OCI-LY7 (cell line): ENCODE measurements around the gene ACD. TPM values are rescaled to one million over a fixed set of nuclear protein-coding genes. Genes with fewer than 3 reads are reported as not detected.

ENCODE experiments used
- BruUV-seq: library from RNA; stranded (reverse); fragments of 400-500 nt; replicated peaks from 2 replicates; lab custom pipeline; 2021; lab: Mats Ljungman, UMichigan
- CTCF ChIA-PET: fragments of 300-600 bp; sonication (Branson Sonifier 250); formaldehyde crosslinking; loops from one replicate; lab custom pipeline; 2022; ENCODE audit warnings: antibody characterized with exemption; ENCODE audit not compliant: unreplicated experiment; lab: Charles Lee
- POLR2A ChIA-PET: fragments of 300-600 bp; sonication (Branson Sonifier 250); formaldehyde crosslinking; loops from one replicate; lab custom pipeline; 2022; ENCODE audit warnings: antibody characterized with exemption; lab: Charles Lee
- DNase-seq: peaks from one replicate; pipeline ENCODE4 v3.0.0-alpha.2; 2015; ENCODE audit warnings: low spot score
- H2AFZ ChIP-seq: fragments of 200-600 bp; sonication (generic), shearing (Covaris generic); 2 replicates; pipeline ENCODE4 v1.6.1; 2014; ENCODE audit warnings: mild to moderate bottlenecking, antibody characterized with exemption, low read length, moderate library complexity
- H3K27ac ChIP-seq: fragments of 200-600 bp; sonication (generic); 2 replicates; pipeline ENCODE4 v1.5.1; 2014; ENCODE audit warnings: mixed run types, low read depth, mild to moderate bottlenecking, moderate library complexity, low read length, inconsistent platforms; ENCODE audit not compliant: poor library complexity, severe bottlenecking
- H3K36me3 ChIP-seq: fragments of 200-600 bp; sonication (generic); 2 replicates; pipeline ENCODE4 v1.6.1; 2014; ENCODE audit warnings: mild to moderate bottlenecking, antibody characterized with exemption, low read length, moderate library complexity, mixed read lengths; ENCODE audit not compliant: insufficient read depth
- H3K4me1 ChIP-seq: fragments of 200-600 bp; sonication (generic); 2 replicates; pipeline ENCODE4 v1.5.1; 2014; ENCODE audit warnings: mild to moderate bottlenecking, low read length; ENCODE audit not compliant: insufficient read depth, poor library complexity, severe bottlenecking
- H3K4me2 ChIP-seq: fragments of 200-600 bp; sonication (generic); 2 replicates; pipeline ENCODE4 v1.6.1; 2014; ENCODE audit warnings: mild to moderate bottlenecking, low read length
- H3K4me3 ChIP-seq: fragments of 200-600 bp; sonication (generic); 2 replicates; pipeline ENCODE4 v1.5.1; 2014; ENCODE audit warnings: mild to moderate bottlenecking, low read depth, low read length; ENCODE audit not compliant: poor library complexity, severe bottlenecking
- H3K79me2 ChIP-seq: fragments of 200-600 bp; sonication (generic); 2 replicates; pipeline ENCODE4 v1.6.1; 2016; ENCODE audit warnings: low read depth, mild to moderate bottlenecking, low read length, moderate library complexity, mixed read lengths; ENCODE audit not compliant: insufficient read depth
- H3K9me2 ChIP-seq: fragments of 200-600 bp; sonication (generic); 2 replicates; pipeline ENCODE4 v1.6.1; 2016; ENCODE audit warnings: mild to moderate bottlenecking, low read length, mixed read lengths; ENCODE audit not compliant: insufficient read depth
- H3K9me3 ChIP-seq: fragments of 200-600 bp; sonication (generic); 2 replicates; pipeline ENCODE4 v1.6.1; 2014; ENCODE audit warnings: mild to moderate bottlenecking, mixed run types, low read length, mixed read lengths
- H4K20me1 ChIP-seq: fragments of 200-600 bp; sonication (generic); 2 replicates; pipeline ENCODE4 v1.6.1; 2014; ENCODE audit warnings: mild to moderate bottlenecking, antibody characterized with exemption, low read length, moderate library complexity, mixed read lengths; ENCODE audit not compliant: insufficient read depth
- CTCF ChIP-seq: fragments of 200-600 bp; sonication (generic); conservative IDR thresholded peaks from 2 replicates; pipeline ENCODE4 v1.5.1; 2014; ENCODE audit warnings: mild to moderate bottlenecking, antibody characterized with exemption, low read length, moderate library complexity, mixed read lengths
- EZH2phosphoT487 ChIP-seq: fragments of 200-600 bp; sonication (generic); IDR thresholded peaks from 2 replicates; pipeline ENCODE4 v1.6.1; 2018; ENCODE audit warnings: low read depth, borderline replicate concordance, mild to moderate bottlenecking, mixed run types, antibody characterized with exemption, low read length, moderate library complexity, mixed read lengths
- intact Hi-C: fragments of 100-400 bp; cut with micrococcal nuclease; formaldehyde crosslinking; loops from one replicate; pipeline ENCODE4 v1.10.0; 2022; ENCODE audit not compliant: unreplicated experiment
- total RNA-seq, 2 experiments: library from RNA; depleted of rRNA in 1 of 2; stranded (reverse); fragments of >200 nt in 1 of 2; shearing (Covaris generic) in 1 of 2; gene quantifications; 2 replicates each; pipeline ENCODE4 v1.2.3, GENCODE V29; 2014 to 2022

ACD gene
- total RNA-seq, 2 experiments from 2014 or later, result 33.7 to 45.4 TPM

- Histone ChIP-seq H3K9me3 (no peaks in the 10 kb centered on the region), H3K27ac (no peak overlapping the region), H2AFZ (no peak overlapping the region), H3K9me2 (no peaks in the 10 kb centered on the region), H4K20me1 (no peaks in the 10 kb centered on the region), H3K4me3 (no peak overlapping the region), H3K79me2 (no peaks in the 10 kb centered on the region), H3K36me3 (peaks cover 4% of the 10 kb centered on the region; the same call in 1 of the 2 replicates), H3K4me2 (no peak overlapping the region), H3K4me1 (no peaks in the 10 kb centered on the region)
- DNase-seq, result no peak
- no TSS peak for BruUV-seq
- ChIA-PET CTCF (no interaction called here), POLR2A (interaction anchor here (0.7 kb wide), 3 partner anchors 57 to 258 kb away, joined by 3 to 7 read pairs (median 6); no protein-coding TSS in a partner anchor)
- TF ChIP-seq CTCF, result no peak
- TF ChIP-seq EZH2phosphoT487, result no peak
- intact Hi-C loops, result loop anchor here (10.0 kb wide), 1 partner anchor 366 kb away; no protein-coding TSS in a partner anchor
Measured at GRCh38 chr16:67678354-67679023, 18.4 kb upstream of the ACD start.

GRCh38 chr16:67677712-67678111, 17.7 kb upstream of the ACD start:
- H3K4me2 ChIP-seq, result no peak overlapping the region
- no peaks in the 10 kb centered on the region for H4K20me1 ChIP-seq
- TF ChIP-seq EZH2phosphoT487, result no peak
- TF ChIP-seq CTCF, result no peak
- H3K79me2 ChIP-seq, result no peaks in the 10 kb centered on the region
- POLR2A ChIA-PET, result interaction anchor here (0.7 kb wide), 2 partner anchors 56 to 99 kb away, joined by 3 to 7 read pairs; no protein-coding TSS in a partner anchor
- no peaks in the 10 kb centered on the region for H3K36me3 ChIP-seq
- DNase-seq, result no peak
- no peak overlapping the region for H2AFZ ChIP-seq
- intact Hi-C loops, result loop anchor here (10.0 kb wide), 1 partner anchor 367 kb away; no protein-coding TSS in a partner anchor
- no peak overlapping the region for H3K4me3 ChIP-seq
- H3K27ac ChIP-seq, result no peak overlapping the region
- CTCF ChIA-PET, result no interaction called here
- no TSS peak for BruUV-seq
- no peaks in the 10 kb centered on the region for H3K9me3 ChIP-seq
- no peaks in the 10 kb centered on the region for H3K9me2 ChIP-seq
- no peaks in the 10 kb centered on the region for H3K4me1 ChIP-seq

GRCh38 chr16:67676939-67677338, 16.9 kb upstream of the ACD start:
- H3K79me2 ChIP-seq, result no peaks in the 10 kb centered on the region
- H3K4me3 ChIP-seq, result no peak overlapping the region
- CTCF ChIA-PET, result no interaction called here
- no peak overlapping the region for H3K4me2 ChIP-seq
- TF ChIP-seq CTCF (no peak), EZH2phosphoT487 (no peak)
- intact Hi-C loops, result loop anchor here (10.0 kb wide), 1 partner anchor 368 kb away; no protein-coding TSS in a partner anchor
- no peak for DNase-seq
- H3K36me3 ChIP-seq, result no peaks in the 10 kb centered on the region
- no peaks in the 10 kb centered on the region for H3K9me3 ChIP-seq
- H3K4me1 ChIP-seq, result no peaks in the 10 kb centered on the region
- H4K20me1 ChIP-seq, result no peaks in the 10 kb centered on the region
- no TSS peak for BruUV-seq
- no peak overlapping the region for H2AFZ ChIP-seq
- POLR2A ChIA-PET, result interaction anchor here (1.2 kb wide), 1 partner anchor 16 kb away, joined by 3 read pairs; no protein-coding TSS in a partner anchor
- H3K27ac ChIP-seq, result no peak overlapping the region
- H3K9me2 ChIP-seq, result no peaks in the 10 kb centered on the region
